Trophoblast cell (in vitro differentiated cells and primary cell): ENCODE results near the gene PEX7.
"Not testable (repeated sequence)": the region's sequence is repeated elsewhere in the genome, so short reads cannot be mapped to it uniquely, and the experiment has no call there.

Experiments used
- DNase-seq, 2 donors: peaks; one replicate each; pipeline ENCODE4 v3.0.0-alpha.2; 2016
- H2AFZ ChIP-seq: 2 replicates; pipeline ENCODE4 v1.6.1; 2013; ENCODE audit warnings: low read length, moderate library complexity, mild to moderate bottlenecking; ENCODE audit not compliant: insufficient read depth, poor library complexity
- H2AK5ac ChIP-seq: 2 replicates; pipeline ENCODE4 v1.6.1; 2013; ENCODE audit warnings: mild to moderate bottlenecking, low read length
- H2BK120ac ChIP-seq: 2 replicates; pipeline ENCODE4 v1.6.1; 2013; ENCODE audit warnings: low read length, mild to moderate bottlenecking, moderate library complexity; ENCODE audit not compliant: insufficient read depth, poor library complexity
- H2BK12ac ChIP-seq: 2 replicates; pipeline ENCODE4 v1.6.1; 2013; ENCODE audit warnings: mild to moderate bottlenecking, low read length, moderate library complexity
- H2BK5ac ChIP-seq: 2 replicates; pipeline ENCODE4 v1.6.1; 2013; ENCODE audit warnings: low read length, low read depth, moderate library complexity, mild to moderate bottlenecking; ENCODE audit not compliant: poor library complexity
- H3K14ac ChIP-seq: 2 replicates; pipeline ENCODE4 v1.6.1; 2013; ENCODE audit warnings: mild to moderate bottlenecking, low read length
- H3K18ac ChIP-seq: 2 replicates; pipeline ENCODE4 v1.6.1; 2013; ENCODE audit warnings: mild to moderate bottlenecking, low read length
- H3K23ac ChIP-seq: 2 replicates; pipeline ENCODE4 v1.6.1; 2013; ENCODE audit warnings: low read length
- H3K27ac ChIP-seq: 2 replicates; pipeline ENCODE4 v1.5.1; 2013; ENCODE audit warnings: low read depth, mild to moderate bottlenecking, inconsistent platforms, low read length, moderate library complexity
- H3K27me3 ChIP-seq: 2 replicates; pipeline ENCODE4 v1.6.1; 2013; ENCODE audit warnings: inconsistent platforms, mild to moderate bottlenecking, low read length, moderate library complexity; ENCODE audit not compliant: insufficient read depth
- H3K36me3 ChIP-seq, 2 experiments: 1 replicate in 1 of 2; 2 replicates in 1 of 2; pipeline ENCODE4 v1.6.1; 2013; ENCODE audit warnings: low read length in 2 of 2, mild to moderate bottlenecking in 2 of 2, moderate library complexity in 1 of 2; ENCODE audit not compliant: insufficient read depth in 2 of 2, control insufficient read depth in 1 of 2
- H3K4ac ChIP-seq: 2 replicates; pipeline ENCODE4 v1.6.1; 2013; ENCODE audit warnings: low read depth, mild to moderate bottlenecking, low read length, moderate library complexity
- H3K4me1 ChIP-seq, 2 experiments: 1 replicate in 1 of 2; 2 replicates in 1 of 2; pipeline ENCODE4 v1.6.1; 2013; ENCODE audit warnings: low read length in 2 of 2, mild to moderate bottlenecking in 2 of 2, moderate library complexity in 1 of 2; ENCODE audit not compliant: insufficient read depth in 2 of 2, control insufficient read depth in 1 of 2
- H3K4me2 ChIP-seq: 2 replicates; pipeline ENCODE4 v1.6.1; 2013; ENCODE audit warnings: inconsistent platforms, mild to moderate bottlenecking, low read length, moderate library complexity
- H3K4me3 ChIP-seq: 2 replicates; pipeline ENCODE4 v1.5.1; 2013; ENCODE audit warnings: mild to moderate bottlenecking, low read depth, low read length, inconsistent platforms
- H3K79me1 ChIP-seq: one replicate; pipeline ENCODE4 v1.6.1; 2013; ENCODE audit warnings: low read length
- H3K79me2 ChIP-seq: 2 replicates; pipeline ENCODE4 v1.6.1; 2013; ENCODE audit warnings: low read length, mild to moderate bottlenecking; ENCODE audit not compliant: control insufficient read depth, insufficient read depth, poor library complexity
- H3K9ac ChIP-seq: 2 replicates; pipeline ENCODE4 v1.6.1; 2013; ENCODE audit warnings: mild to moderate bottlenecking, low read length
- H3K9me3 ChIP-seq: 2 replicates; pipeline ENCODE4 v1.6.1; 2013; ENCODE audit warnings: low read depth, mild to moderate bottlenecking, control low read depth, inconsistent platforms, low read length; ENCODE audit not compliant: insufficient read depth
- H4K12ac ChIP-seq: 2 replicates; pipeline ENCODE4 v1.6.1; 2013; ENCODE audit warnings: low read depth, mild to moderate bottlenecking, low read length, moderate library complexity
- H4K8ac ChIP-seq: 2 replicates; pipeline ENCODE4 v1.6.1; 2013; ENCODE audit warnings: low read depth, mild to moderate bottlenecking, low read length, moderate library complexity
- H4K91ac ChIP-seq: one replicate; pipeline ENCODE4 v1.6.1; 2013; ENCODE audit warnings: low read depth, mild to moderate bottlenecking, low read length, moderate library complexity
- WGBS: extraction: QIAGEN DNeasy Blood & Tissue Kit; methylation state at CpG from one replicate; pipeline ENCODE4 v1.1.7; 2013; ENCODE audit warnings: missing lambda C conversion rate; ENCODE audit not compliant: insufficient read length, insufficient coverage; ENCODE audit errors: extremely low coverage; 5-methylcytosine and 5-hydroxymethylcytosine counted together

The PEX7 gene

GRCh38 chr6:136866872-136867416 lies 44.6 kb downstream of the PEX7 start:
- Histone ChIP-seq H3K9me3 (no peaks in the 10 kb centered on the region), H2BK5ac (no peak overlapping the region), H3K23ac (no peak overlapping the region), H3K4me2 (no peak overlapping the region), H3K4me3 (no peak overlapping the region), H3K79me1 (no peaks in the 10 kb centered on the region), H4K91ac (no peak overlapping the region), H4K8ac (no peak overlapping the region), H4K12ac (no peak overlapping the region), H3K14ac (no peak overlapping the region), H3K18ac (no peak overlapping the region), H2BK120ac (no peak overlapping the region), H3K4ac (no peak overlapping the region), H2BK12ac (no peak overlapping the region), H2AFZ (no peak overlapping the region), H2AK5ac (no peak overlapping the region), H3K27ac (no peak overlapping the region), H3K36me3 (peaks cover 0 to 3% of the 10 kb centered on the region in 2 experiments), H3K79me2 (no peaks in the 10 kb centered on the region), H3K9ac (no peak overlapping the region), H3K27me3 (no peaks in the 10 kb centered on the region), H3K4me1 (no peaks in the 10 kb centered on the region)
- no CpG with 5 or more reads among the region's 4 CpGs for WGBS
- no peak for DNase-seq

GRCh38 chr6:136869451-136869850 lies 47.1 kb downstream of the PEX7 start:
- no peak overlapping the region for H2BK120ac ChIP-seq
- H3K36me3 ChIP-seq = peaks cover 0 to 3% of the 10 kb centered on the region in 2 experiments
- no peak overlapping the region for H3K4ac ChIP-seq
- no peak overlapping the region for H3K14ac ChIP-seq
- no peaks in the 10 kb centered on the region for H3K79me1 ChIP-seq
- no peak overlapping the region for H2AFZ ChIP-seq
- no peak overlapping the region for H4K91ac ChIP-seq
- H3K18ac ChIP-seq = no peak overlapping the region
- H3K27me3 ChIP-seq = no peaks in the 10 kb centered on the region
- H3K9ac ChIP-seq = no peak overlapping the region
- DNase-seq = no peak
- no peak overlapping the region for H3K23ac ChIP-seq
- WGBS = no CpG with 5 or more reads among the region's 2 CpGs
- H2BK5ac ChIP-seq = no peak overlapping the region
- no peak overlapping the region for H2BK12ac ChIP-seq
- no peaks in the 10 kb centered on the region for H3K4me1 ChIP-seq
- H3K4me3 ChIP-seq = no peak overlapping the region
- no peak overlapping the region for H4K8ac ChIP-seq
- H3K27ac ChIP-seq = no peak overlapping the region
- H2AK5ac ChIP-seq = no peak overlapping the region
- no peaks in the 10 kb centered on the region for H3K79me2 ChIP-seq
- H4K12ac ChIP-seq = no peak overlapping the region
- H3K4me2 ChIP-seq = no peak overlapping the region
- no peaks in the 10 kb centered on the region for H3K9me3 ChIP-seq

GRCh38 chr6:136873748-136874147 lies 51.4 kb downstream of the PEX7 start:
- WGBS = no CpG with 5 or more reads among the region's 3 CpGs
- no peak overlapping the region for H2BK120ac ChIP-seq
- no peak overlapping the region for H3K18ac ChIP-seq

GRCh38 chr6:136876469-136876868 lies 54.1 kb downstream of the PEX7 start:
- not testable (repeated sequence) for H3K79me1 ChIP-seq, H3K23ac ChIP-seq, H3K4me1 ChIP-seq, H4K8ac ChIP-seq, H4K91ac ChIP-seq, H2AK5ac ChIP-seq, H2AFZ ChIP-seq, H3K79me2 ChIP-seq, H3K14ac ChIP-seq, H2BK12ac ChIP-seq, H3K4me2 ChIP-seq, H2BK5ac ChIP-seq, H4K12ac ChIP-seq, H3K4me3 ChIP-seq, H3K27ac ChIP-seq, H3K9me3 ChIP-seq, H3K9ac ChIP-seq, DNase-seq, H3K4ac ChIP-seq, H2BK120ac ChIP-seq, H3K18ac ChIP-seq, H3K27me3 ChIP-seq, H3K36me3 ChIP-seq
- WGBS = no CpG with 5 or more reads among the region's 4 CpGs

More at GRCh38 chr6:136873748-136874147, 51.4 kb downstream of the PEX7 start:
- Histone ChIP-seq H3K14ac (no peak overlapping the region), H3K4ac (no peak overlapping the region), H3K9me3 (no peaks in the 10 kb centered on the region), H3K79me1 (no peaks in the 10 kb centered on the region), H2AK5ac (no peak overlapping the region), H3K27me3 (no peaks in the 10 kb centered on the region), H3K27ac (no peak overlapping the region), H4K91ac (no peak overlapping the region), H3K36me3 (peaks cover 0 to 3% of the 10 kb centered on the region in 2 experiments), H3K4me3 (no peak overlapping the region), H2AFZ (no peak overlapping the region), H3K79me2 (no peaks in the 10 kb centered on the region), H4K8ac (no peak overlapping the region), H4K12ac (no peak overlapping the region), H3K4me2 (no peak overlapping the region), H2BK5ac (no peak overlapping the region), H3K23ac (no peak overlapping the region), H2BK12ac (no peak overlapping the region), H3K9ac (no peak overlapping the region), H3K4me1 (no peaks in the 10 kb centered on the region)
- DNase-seq = no peak
